ENCODE measurements around the gene BCKDHB. TPM values are rescaled to one million over a fixed set of nuclear protein-coding genes. Genes with fewer than 3 reads are reported as not detected.

Gene BCKDHB
- polyA plus RNA-seq, 1 of the 3 experiments (the other 2 are of a cell fraction) = 19.9 TPM

- TF ChIP-seq EP300 (IDR thresholded peaks at IDR 0.05; ENCODE audit: borderline replicate concordance in 1 of 2, low read depth in 1 of 2, low read length in 1 of 2) = peak in 1 of 2 experiments; percentile 71; a peak in 2 of 4 replicates
- TF ChIP-seq USF2 (IDR thresholded peaks at IDR 0.05; ENCODE audit: borderline replicate concordance, low read depth, low read length) = no peak
- TF ChIP-seq TCF12 (IDR thresholded peaks at IDR 0.05) = peak; percentile 75
- no peak for TF ChIP-seq SIN3A (IDR thresholded peaks at IDR 0.05; ENCODE audit: borderline replicate concordance, low read depth, low read length)
- no peak for TF ChIP-seq EZH2phosphoT487 (IDR thresholded peaks at IDR 0.05; ENCODE audit: borderline replicate concordance, low read depth)
- peak; percentile 56; the same call in 1 of the 2 replicates for TF ChIP-seq TEAD4 (IDR thresholded peaks at IDR 0.05; ENCODE audit: borderline replicate concordance, insufficient read depth)
- no peak for TF ChIP-seq GABPA (IDR thresholded peaks at IDR 0.05; ENCODE audit: low read depth)
- no peak for TF ChIP-seq GATA2 (CRISPR knock-in tag; IDR thresholded peaks at IDR 0.05)
Measured at GRCh38 chr6:80142586-80142985, 36.1 kb downstream of the BCKDHB start (continued).

- Histone ChIP-seq H3K79me2 (ENCODE audit: insufficient read depth) (0 out of 2 replicates have a peak, but pooled peaks cover 5% of the 10 kb centered on the region), H3K4me3 (ENCODE audit: low read depth in 2 of 2, low read length in 1 of 2) (no peak overlapping the region; a peak in 1 of 4 replicates), H2AFZ (ENCODE audit: low read depth) (peak overlapping the region; percentile 37; the same call in 1 of the 2 replicates), H4K20me1 (ENCODE audit: insufficient read depth) (no peaks in the 10 kb centered on the region), H3F3A (replicated peaks; ENCODE audit: insufficient read depth) (peaks cover 32% of the 10 kb centered on the region), H3K9me2 (no peaks in the 10 kb centered on the region), H3K4me1 (ENCODE audit: control insufficient read depth in 1 of 2, insufficient read depth in 2 of 2, low read depth in 1 of 2, low read length in 1 of 2) (peaks cover 0 to 31% of the 10 kb centered on the region in 2 experiments; a peak in 3 of 4 replicates), H3K36me3 (replicated peaks in 1 of 2; ENCODE audit: control insufficient read depth in 1 of 2, insufficient read depth in 2 of 2, low read length in 1 of 2) (peaks cover 3 to 5% of the 10 kb centered on the region in 2 experiments), H3K4me2 (peak overlapping the region; percentile 55), H3K9ac (peak overlapping the region; percentile 27; the same call in 1 of the 2 replicates), H3K27ac (ENCODE audit: low read depth in 2 of 2, low read length in 1 of 2) (peak overlapping the region; percentile 81 to 90), H3K27me3 (ENCODE audit: insufficient read depth) (no peaks in the 10 kb centered on the region), H3K9me3 (no peaks in the 10 kb centered on the region)
- 6% methylated on average over 3 of the region's 3 CpGs for WGBS (ENCODE audit: low lambda C conversion rate)
- POLR2A ChIA-PET = no interaction called here
- peak; percentile 3 for DNase-seq
- CTCF ChIA-PET = no interaction called here
- TF ChIP-seq SMC3 (IDR thresholded peaks at IDR 0.05; ENCODE audit: low read depth, low read length) (no peak), GATA2 (CRISPR knock-in tag; IDR thresholded peaks at IDR 0.05) (no peak), FOXM1 (IDR thresholded peaks at IDR 0.05; ENCODE audit: low read depth) (no peak), ELF1 (IDR thresholded peaks at IDR 0.05) (no peak), CTCF (IDR thresholded peaks at IDR 0.05) (peak; percentile 11; the same call in 1 of the 2 replicates), RAD21 (IDR thresholded peaks at IDR 0.05; ENCODE audit: low read length) (peak; percentile 3; the same call in 1 of the 2 replicates), USF1 (IDR thresholded peaks at IDR 0.05; ENCODE audit: borderline replicate concordance, low read depth) (no peak), MXI1 (IDR thresholded peaks at IDR 0.05; ENCODE audit: low read depth, low read length) (no peak), MAX (IDR thresholded peaks at IDR 0.05; ENCODE audit: low read depth) (no peak), NRF1 (IDR thresholded peaks at IDR 0.05; ENCODE audit: low read depth, low read length) (no peak), TCF12 (IDR thresholded peaks at IDR 0.05) (peak; percentile 76), YY1 (IDR thresholded peaks at IDR 0.05; ENCODE audit: low read depth) (no peak), MEF2A (IDR thresholded peaks at IDR 0.05; ENCODE audit: borderline replicate concordance, low read depth) (no peak; the same call in 1 of the 2 replicates), CHD2 (IDR thresholded peaks at IDR 0.05; ENCODE audit: low read length, partially characterized antibody) (no peak), RFX5 (IDR thresholded peaks at IDR 0.05; ENCODE audit: low read length) (no peak), EZH2phosphoT487 (IDR thresholded peaks at IDR 0.05; ENCODE audit: borderline replicate concordance, low read depth) (no peak), SIN3A (IDR thresholded peaks at IDR 0.05; ENCODE audit: borderline replicate concordance, low read depth, low read length) (no peak), JUND (IDR thresholded peaks at IDR 0.05) (peak; percentile 66), IRF3 (IDR thresholded peaks at IDR 0.05; ENCODE audit: low read depth, low read length) (no peak), RCOR1 (IDR thresholded peaks at IDR 0.05; ENCODE audit: low read length) (no peak), PBX3 (IDR thresholded peaks at IDR 0.05) (peak; percentile 75)
Measured at GRCh38 chr6:80143419-80143937, 37.0 kb downstream of the BCKDHB start.

Data from SK-N-SH (cell line).